NCI-H187 treated with DMSO at 0.1 percent for 48 hours (cell line): ENCODE measurements around the gene TAGAP.
"Not testable (repeated sequence)": the region's sequence is repeated elsewhere in the genome, so short reads cannot be mapped to it uniquely, and the experiment has no call there.

Source experiments
- DNase-seq: peaks from one replicate; lab custom pipeline; 2025; lab: John Stamatoyannopoulos, UW

Gene TAGAP

GRCh38 chr6:159043947-159044346, 844 bp downstream of the TAGAP start:
- DNase-seq: no peak

DNA sequence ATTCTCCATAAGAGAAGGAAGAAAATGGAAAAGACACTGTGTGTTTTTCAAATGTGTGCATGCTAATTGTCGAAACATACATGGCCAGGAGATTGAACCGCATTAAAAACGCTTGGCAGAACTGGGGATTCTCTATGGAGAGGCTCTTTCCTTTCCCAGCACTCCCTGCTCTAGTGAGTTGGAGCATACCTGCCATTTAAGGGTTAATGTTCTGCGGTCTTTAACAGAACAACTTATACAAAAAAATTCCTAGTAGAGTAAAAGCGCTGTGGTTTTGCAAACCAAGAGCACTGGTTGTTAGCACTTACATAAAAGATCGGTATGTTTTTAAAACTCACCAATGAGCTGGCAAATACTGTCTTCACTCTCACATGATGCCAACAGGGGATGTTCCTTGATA, 1.5 kb downstream of the TAGAP start:
- no peak for DNase-seq

GRCh38 chr6:159042826-159043181, 2.0 kb downstream of the TAGAP start:
- DNase-seq: no peak

DNA sequence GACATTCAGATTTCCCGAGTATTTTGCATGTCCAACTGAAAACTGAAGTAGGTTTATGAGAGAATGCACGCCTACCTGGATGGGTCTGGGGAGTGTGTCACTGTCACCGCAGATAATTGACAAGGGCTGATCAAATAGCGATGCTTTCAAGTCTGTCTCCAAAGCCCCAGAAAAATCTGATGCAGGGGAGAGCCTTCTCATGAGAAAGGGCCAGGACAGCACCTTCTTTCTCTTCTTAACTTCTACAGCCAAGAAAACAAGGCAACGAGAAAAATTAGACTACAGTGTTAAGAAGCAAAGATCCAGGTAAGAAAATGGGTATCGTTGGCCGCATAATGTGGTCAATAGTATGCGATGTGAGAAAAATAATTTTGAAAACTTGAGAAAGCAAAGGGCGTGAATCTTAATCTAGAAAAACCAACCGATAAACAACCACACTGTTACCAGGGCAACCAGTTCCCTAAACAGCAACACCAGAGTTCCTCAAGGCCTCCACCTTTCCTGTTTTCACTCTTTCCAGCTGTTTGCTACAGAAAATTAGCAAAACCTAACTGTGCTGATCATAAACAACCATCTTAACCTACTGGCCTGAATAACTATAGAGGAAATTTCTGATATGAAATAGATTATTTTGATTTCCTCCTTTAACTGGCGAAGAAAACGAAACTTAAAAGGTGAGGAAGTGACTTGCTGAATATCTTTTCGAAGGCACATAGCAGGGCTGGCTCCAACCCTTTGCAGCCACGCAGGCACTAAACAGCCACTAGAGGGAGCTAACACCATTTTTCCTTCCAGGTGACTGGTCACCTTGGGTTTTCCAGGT, 2.6 kb downstream of the TAGAP start:
- DNase-seq: peak; percentile 39

DNA sequence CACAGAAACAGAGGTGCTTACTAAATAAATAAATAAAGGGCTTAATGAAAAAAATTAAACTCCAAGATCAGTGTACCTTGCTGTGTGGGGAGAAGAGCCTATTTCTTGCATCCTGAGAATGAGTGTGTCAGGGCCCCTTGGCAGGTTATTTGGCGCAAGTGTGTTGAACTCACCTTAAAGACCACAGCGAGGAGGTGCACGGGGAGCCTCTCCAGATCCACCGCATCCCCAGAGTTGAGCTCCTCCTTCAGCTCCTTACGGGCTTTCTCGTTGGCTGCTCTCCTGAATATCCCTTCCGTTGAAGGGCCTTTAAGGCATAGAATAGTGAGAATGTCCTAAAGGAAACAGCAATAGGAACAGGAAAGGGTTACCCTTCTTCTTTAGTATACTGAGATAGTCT, 3.6 kb downstream of the TAGAP start:
- DNase-seq: no peak

DNA sequence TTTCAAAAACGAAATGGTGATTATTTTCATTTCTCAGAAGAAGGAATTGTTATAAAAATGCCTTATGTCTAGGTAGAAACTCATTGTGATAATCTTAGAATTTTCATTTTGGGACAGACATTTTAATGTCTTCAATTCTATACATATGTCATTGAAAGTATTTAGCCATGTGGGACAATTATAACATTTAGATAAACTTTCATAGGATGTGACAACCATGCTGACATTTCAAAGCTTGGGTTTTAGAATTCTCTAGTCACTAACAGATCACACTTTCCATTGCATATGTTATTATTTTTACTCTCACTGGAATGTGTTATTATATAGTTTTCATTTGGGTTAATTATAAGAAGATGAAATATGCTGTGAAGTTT, 4.9 kb downstream of the TAGAP start:
- DNase-seq: no peak

- DNase-seq: no peak
Observed at GRCh38 chr6:159038914-159039884, 5.6 kb downstream of the TAGAP start.

GRCh38 chr6:159038318-159038717, 6.5 kb downstream of the TAGAP start:
- DNase-seq: not testable (repeated sequence)

- DNase-seq: no peak
Observed at GRCh38 chr6:159037756-159038290, 7.0 kb downstream of the TAGAP start.

- no peak for DNase-seq
Observed at GRCh38 chr6:159036673-159037072, 8.1 kb downstream of the TAGAP start.

- DNase-seq: no peak
Observed at GRCh38 chr6:159035891-159036290, 8.9 kb downstream of the TAGAP start.

- no peak for DNase-seq
Observed at GRCh38 chr6:159033160-159034049, 11.4 kb downstream of the TAGAP start.

- no peak for DNase-seq
Observed at GRCh38 chr6:159031846-159032245, 12.9 kb downstream of the TAGAP start.

DNA sequence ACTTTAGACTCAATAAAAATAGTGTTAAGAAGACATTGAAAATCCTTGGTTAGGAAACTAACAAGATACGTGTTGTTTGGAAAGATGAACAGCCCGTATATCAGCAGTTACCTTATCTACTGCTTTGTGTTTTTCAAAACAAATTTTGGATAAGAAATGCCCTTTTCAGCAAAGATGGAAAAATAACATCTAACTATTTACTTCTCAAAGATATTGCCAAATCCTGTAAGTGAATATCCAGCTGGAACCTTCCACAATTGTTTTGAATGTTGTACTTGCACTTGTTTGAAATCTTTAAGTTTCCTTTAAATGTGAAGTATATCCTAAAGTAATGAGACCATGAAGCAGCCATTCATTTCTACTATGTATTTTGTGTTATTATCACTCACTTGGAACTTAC, 14.6 kb downstream of the TAGAP start:
- DNase-seq: no peak

DNA sequence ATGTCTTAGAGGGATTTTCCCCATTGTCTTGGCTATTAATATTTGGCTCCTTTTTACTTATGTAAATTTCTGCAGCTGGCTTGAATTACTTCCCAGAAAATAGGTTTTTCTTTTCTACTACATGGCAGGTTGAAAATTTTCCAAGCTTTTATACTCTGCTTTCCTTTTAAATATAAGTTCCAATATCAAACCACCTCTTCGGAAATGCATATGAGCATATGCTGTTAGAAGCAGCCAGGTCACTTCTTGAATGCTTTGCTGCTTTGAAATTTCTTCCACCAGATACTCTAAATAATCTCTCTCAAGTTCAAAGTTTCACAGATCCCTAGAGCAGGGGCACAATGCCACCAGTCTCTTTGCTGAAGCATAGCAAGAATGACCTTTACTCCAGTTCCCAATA, 19.6 kb downstream of the TAGAP start:
- DNase-seq: not testable (repeated sequence)

DNA sequence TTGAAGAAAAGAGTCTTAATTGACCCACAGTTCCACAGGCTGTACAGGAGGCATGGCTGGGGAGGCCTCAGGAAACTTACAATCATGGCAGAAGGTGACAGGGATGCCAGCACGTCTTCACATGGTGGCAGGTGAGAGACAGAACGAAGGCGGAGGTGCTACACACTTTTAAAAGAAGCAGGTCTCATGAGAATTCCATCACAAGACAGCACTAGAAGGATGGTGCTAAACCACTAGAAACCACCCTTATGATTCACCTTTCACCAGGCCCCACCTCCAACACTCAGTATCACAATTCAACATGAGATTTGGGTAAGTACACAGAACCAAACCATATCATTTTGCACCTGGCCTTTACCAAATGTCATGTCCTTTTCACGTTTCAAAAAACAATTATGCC, 20.9 kb downstream of the TAGAP start:
- no peak for DNase-seq

- no peak for DNase-seq
Observed at GRCh38 chr6:159020011-159020410, 24.8 kb downstream of the TAGAP start.

DNA sequence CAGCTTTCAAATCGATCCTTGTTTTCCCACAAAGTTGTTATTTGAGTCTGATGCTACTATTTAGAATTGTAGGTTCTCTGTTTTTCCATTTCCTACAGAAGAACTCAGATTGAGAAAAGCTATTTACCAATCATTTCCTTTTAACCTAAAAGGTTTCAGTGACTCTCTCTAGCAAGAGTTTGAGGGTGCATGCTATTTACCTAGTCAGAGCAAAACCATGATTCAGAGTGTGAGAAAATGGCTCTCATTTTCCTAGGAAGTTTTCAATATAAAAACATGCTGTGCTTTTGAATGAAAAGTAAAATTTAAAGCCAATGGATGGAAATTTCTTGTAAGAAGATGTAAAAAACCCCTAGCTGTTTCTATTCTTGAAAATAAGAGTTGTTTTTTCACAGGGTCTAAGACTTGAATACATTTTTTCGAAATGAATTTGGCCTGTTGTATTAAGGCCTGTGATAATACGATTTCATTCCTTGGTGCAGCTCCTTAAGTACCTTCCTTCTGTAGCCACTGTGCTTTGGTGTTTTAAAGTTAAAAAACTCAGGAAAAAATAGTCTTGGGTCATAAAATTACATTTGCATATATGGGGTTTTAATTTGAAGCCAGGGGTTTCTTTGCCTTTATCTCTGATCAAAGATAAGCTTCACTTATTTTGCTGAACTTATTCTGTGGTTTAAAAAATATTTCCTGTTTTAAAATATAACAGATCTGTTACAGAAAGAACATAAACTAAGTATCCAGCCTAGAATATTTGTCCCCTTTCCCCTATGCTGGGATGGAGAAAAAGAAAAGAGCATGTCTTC, 26.8 kb downstream of the TAGAP start:
- no peak for DNase-seq

- no peak for DNase-seq
Observed at GRCh38 chr6:159014406-159014805, 30.4 kb downstream of the TAGAP start.

GRCh38 chr6:159013229-159013628, 31.6 kb downstream of the TAGAP start:
- no peak for DNase-seq

GRCh38 chr6:159012201-159012600, 32.6 kb downstream of the TAGAP start:
- DNase-seq: no peak
